Measurements from ENCODE around the gene KRTAP4-8.
"Not testable (repeated sequence)": the region's sequence is repeated elsewhere in the genome, so short reads cannot be mapped to it uniquely, and the experiment has no call there.

KRTAP4-8 gene

GRCh38 chr17:41096055-41096454, 1.9 kb downstream of the KRTAP4-8 start:
- peaks cover 2% of the 10 kb centered on the region for H3K9me3 ChIP-seq (ENCODE audit: insufficient read depth, low read depth, low read length)
- H3K4me2 ChIP-seq (ENCODE audit: low read depth, low read length, poor library complexity, severe bottlenecking): no peak overlapping the region
- H4K20me1 ChIP-seq (ENCODE audit: insufficient read depth, low read length, poor library complexity, severe bottlenecking): no peaks in the 10 kb centered on the region

GRCh38 chr17:41088760-41089352, 9.1 kb downstream of the KRTAP4-8 start:
- not testable (repeated sequence) for H3K9me2 ChIP-seq (replicated peaks; ENCODE audit: low read depth, low read length); H3K4me3 ChIP-seq (ENCODE audit: low read length, poor library complexity, severe bottlenecking); H4K20me1 ChIP-seq (ENCODE audit: insufficient read depth, low read length, poor library complexity, severe bottlenecking); H3K9me3 ChIP-seq (ENCODE audit: insufficient read depth, low read depth, low read length); H3K27me3 ChIP-seq (ENCODE audit: insufficient read depth, low read length, poor library complexity, severe bottlenecking); H3K4me2 ChIP-seq (ENCODE audit: low read depth, low read length, poor library complexity, severe bottlenecking); H2AFZ ChIP-seq (ENCODE audit: low read length); H3F3A ChIP-seq (ENCODE audit: low read depth); H3K79me2 ChIP-seq (ENCODE audit: insufficient read depth, low read length); H3K4me1 ChIP-seq (ENCODE audit: insufficient read depth, low read length, poor library complexity, severe bottlenecking); H3K9ac ChIP-seq (ENCODE audit: low read depth, low read length, poor library complexity, severe bottlenecking); H3K36me3 ChIP-seq (ENCODE audit: insufficient read depth, low read length)

More at GRCh38 chr17:41096055-41096454, 1.9 kb downstream of the KRTAP4-8 start:
- H3F3A ChIP-seq (ENCODE audit: low read depth): no peaks in the 10 kb centered on the region
- peaks cover 14% of the 10 kb centered on the region for H3K4me1 ChIP-seq (ENCODE audit: insufficient read depth, low read length, poor library complexity, severe bottlenecking)
- TF ChIP-seq EZH2phosphoT487 (IDR thresholded peaks at IDR 0.05; ENCODE audit: borderline replicate concordance) (no peak), CTCF (conservative IDR thresholded peaks at IDR 0.05; ENCODE audit: low read length) (no peak)
- no peaks in the 10 kb centered on the region for H3K79me2 ChIP-seq (ENCODE audit: insufficient read depth, low read length)
- no peak overlapping the region for H2AFZ ChIP-seq (ENCODE audit: low read length)
- H3K9me2 ChIP-seq (replicated peaks; ENCODE audit: low read depth, low read length): no peaks in the 10 kb centered on the region
- H3K9ac ChIP-seq (ENCODE audit: low read depth, low read length, poor library complexity, severe bottlenecking): no peak overlapping the region
- H3K36me3 ChIP-seq (ENCODE audit: insufficient read depth, low read length): no peaks in the 10 kb centered on the region
- H3K4me3 ChIP-seq (ENCODE audit: low read length, poor library complexity, severe bottlenecking): no peak overlapping the region
- no peaks in the 10 kb centered on the region for H3K27me3 ChIP-seq (ENCODE audit: insufficient read depth, low read length, poor library complexity, severe bottlenecking)

GRCh38 chr17:41084100-41084856, 13.7 kb downstream of the KRTAP4-8 start, which contains the start of gene KRTAP4-7:
Gene KRTAP4-7, plus strand, starts transcription at chr17:41084150. Its CDS starts 57 bp downstream, at chr17:41084207.
- not testable (repeated sequence) for H3K4me2 ChIP-seq (ENCODE audit: low read depth, low read length, poor library complexity, severe bottlenecking); H3K9ac ChIP-seq (ENCODE audit: low read depth, low read length, poor library complexity, severe bottlenecking); H3K79me2 ChIP-seq (ENCODE audit: insufficient read depth, low read length); H3K27me3 ChIP-seq (ENCODE audit: insufficient read depth, low read length, poor library complexity, severe bottlenecking); H3K4me1 ChIP-seq (ENCODE audit: insufficient read depth, low read length, poor library complexity, severe bottlenecking); H3K9me3 ChIP-seq (ENCODE audit: insufficient read depth, low read depth, low read length); H2AFZ ChIP-seq (ENCODE audit: low read length); H3K4me3 ChIP-seq (ENCODE audit: low read length, poor library complexity, severe bottlenecking); H3F3A ChIP-seq (ENCODE audit: low read depth); H4K20me1 ChIP-seq (ENCODE audit: insufficient read depth, low read length, poor library complexity, severe bottlenecking); H3K9me2 ChIP-seq (replicated peaks; ENCODE audit: low read depth, low read length); H3K36me3 ChIP-seq (ENCODE audit: insufficient read depth, low read length)

GRCh38 chr17:41083427-41083826, 14.5 kb downstream of the KRTAP4-8 start:
- H3K4me3 ChIP-seq (ENCODE audit: low read length, poor library complexity, severe bottlenecking); H4K20me1 ChIP-seq (ENCODE audit: insufficient read depth, low read length, poor library complexity, severe bottlenecking); H3K9me3 ChIP-seq (ENCODE audit: insufficient read depth, low read depth, low read length); H3K9me2 ChIP-seq (replicated peaks; ENCODE audit: low read depth, low read length); H3K4me2 ChIP-seq (ENCODE audit: low read depth, low read length, poor library complexity, severe bottlenecking); H3K36me3 ChIP-seq (ENCODE audit: insufficient read depth, low read length); H3K9ac ChIP-seq (ENCODE audit: low read depth, low read length, poor library complexity, severe bottlenecking); H3K27me3 ChIP-seq (ENCODE audit: insufficient read depth, low read length, poor library complexity, severe bottlenecking); H3F3A ChIP-seq (ENCODE audit: low read depth); H3K4me1 ChIP-seq (ENCODE audit: insufficient read depth, low read length, poor library complexity, severe bottlenecking); H2AFZ ChIP-seq (ENCODE audit: low read length); H3K79me2 ChIP-seq (ENCODE audit: insufficient read depth, low read length): not testable (repeated sequence)
